ENCODE measurements around the gene IGFBP6.

GRCh38 chr12:53057816-53058500 lies 39.5 kb upstream of the IGFBP6 start:
- TF ChIP-seq CTCF (IDR thresholded peaks at IDR 0.05), result no peak
- TF ChIP-seq POLR2A (IDR thresholded peaks at IDR 0.05), result no peak

Measured in right lobe of liver (tissue), 4 donors.